ENCODE measurements around the gene SUCO.
A peak's percentile ranks its signal among the peaks of the same experiment; 100 is the strongest.
"Not testable (repeated sequence)": the region's sequence is repeated elsewhere in the genome, so short reads cannot be mapped to it uniquely, and the experiment has no call there.

SUCO gene, protein sequence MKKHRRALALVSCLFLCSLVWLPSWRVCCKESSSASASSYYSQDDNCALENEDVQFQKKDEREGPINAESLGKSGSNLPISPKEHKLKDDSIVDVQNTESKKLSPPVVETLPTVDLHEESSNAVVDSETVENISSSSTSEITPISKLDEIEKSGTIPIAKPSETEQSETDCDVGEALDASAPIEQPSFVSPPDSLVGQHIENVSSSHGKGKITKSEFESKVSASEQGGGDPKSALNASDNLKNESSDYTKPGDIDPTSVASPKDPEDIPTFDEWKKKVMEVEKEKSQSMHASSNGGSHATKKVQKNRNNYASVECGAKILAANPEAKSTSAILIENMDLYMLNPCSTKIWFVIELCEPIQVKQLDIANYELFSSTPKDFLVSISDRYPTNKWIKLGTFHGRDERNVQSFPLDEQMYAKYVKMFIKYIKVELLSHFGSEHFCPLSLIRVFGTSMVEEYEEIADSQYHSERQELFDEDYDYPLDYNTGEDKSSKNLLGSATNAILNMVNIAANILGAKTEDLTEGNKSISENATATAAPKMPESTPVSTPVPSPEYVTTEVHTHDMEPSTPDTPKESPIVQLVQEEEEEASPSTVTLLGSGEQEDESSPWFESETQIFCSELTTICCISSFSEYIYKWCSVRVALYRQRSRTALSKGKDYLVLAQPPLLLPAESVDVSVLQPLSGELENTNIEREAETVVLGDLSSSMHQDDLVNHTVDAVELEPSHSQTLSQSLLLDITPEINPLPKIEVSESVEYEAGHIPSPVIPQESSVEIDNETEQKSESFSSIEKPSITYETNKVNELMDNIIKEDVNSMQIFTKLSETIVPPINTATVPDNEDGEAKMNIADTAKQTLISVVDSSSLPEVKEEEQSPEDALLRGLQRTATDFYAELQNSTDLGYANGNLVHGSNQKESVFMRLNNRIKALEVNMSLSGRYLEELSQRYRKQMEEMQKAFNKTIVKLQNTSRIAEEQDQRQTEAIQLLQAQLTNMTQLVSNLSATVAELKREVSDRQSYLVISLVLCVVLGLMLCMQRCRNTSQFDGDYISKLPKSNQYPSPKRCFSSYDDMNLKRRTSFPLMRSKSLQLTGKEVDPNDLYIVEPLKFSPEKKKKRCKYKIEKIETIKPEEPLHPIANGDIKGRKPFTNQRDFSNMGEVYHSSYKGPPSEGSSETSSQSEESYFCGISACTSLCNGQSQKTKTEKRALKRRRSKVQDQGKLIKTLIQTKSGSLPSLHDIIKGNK (N-terminal part only)

DNA sequence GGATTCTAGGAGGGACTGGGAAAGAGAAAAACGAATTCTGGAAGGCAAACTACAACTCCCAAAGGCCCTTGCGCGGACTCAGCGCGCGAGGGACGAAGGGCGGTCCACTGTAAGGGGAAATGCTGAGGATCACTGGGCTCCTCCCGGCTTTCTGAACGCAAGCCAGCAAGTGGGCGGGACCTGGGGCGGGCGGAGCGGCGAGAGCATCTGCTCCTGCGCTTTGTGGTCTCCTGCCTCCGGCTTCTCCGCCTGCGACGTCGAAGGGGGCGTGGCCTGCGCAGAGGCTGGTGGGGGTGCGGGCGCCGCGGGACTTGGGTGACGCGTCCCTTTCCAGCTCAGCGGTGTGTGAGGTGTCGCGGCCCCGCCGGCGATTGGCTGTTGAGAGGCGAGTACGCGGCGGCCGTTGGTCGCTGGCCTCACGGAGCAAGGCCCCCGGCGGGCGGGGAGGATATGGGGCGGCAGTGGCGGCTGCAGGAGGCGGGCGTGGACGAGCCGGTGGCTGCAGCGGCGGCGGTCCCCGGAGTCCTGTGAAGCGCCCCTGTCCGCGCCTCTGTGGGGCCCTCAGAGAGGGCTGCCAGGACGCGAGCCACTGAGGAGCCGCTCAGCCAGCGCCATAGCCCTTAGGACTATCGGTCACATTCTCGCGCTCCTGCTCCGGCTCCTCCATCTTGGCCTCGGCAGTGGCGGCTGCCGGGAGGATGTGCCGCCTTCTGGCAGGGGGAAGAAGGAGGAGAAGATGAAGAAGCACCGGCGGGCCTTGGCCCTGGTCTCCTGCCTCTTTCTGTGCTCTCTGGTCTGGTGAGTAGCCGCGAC lies at the start of gene SUCO:
TSS of gene SUCO (plus strand) at position 451 of the 813 bp plus-strand sequence. CDS start at position 737, 286 bp downstream.
- DNase-seq (ENCODE audit: low read depth): peak; percentile 99

DNA sequence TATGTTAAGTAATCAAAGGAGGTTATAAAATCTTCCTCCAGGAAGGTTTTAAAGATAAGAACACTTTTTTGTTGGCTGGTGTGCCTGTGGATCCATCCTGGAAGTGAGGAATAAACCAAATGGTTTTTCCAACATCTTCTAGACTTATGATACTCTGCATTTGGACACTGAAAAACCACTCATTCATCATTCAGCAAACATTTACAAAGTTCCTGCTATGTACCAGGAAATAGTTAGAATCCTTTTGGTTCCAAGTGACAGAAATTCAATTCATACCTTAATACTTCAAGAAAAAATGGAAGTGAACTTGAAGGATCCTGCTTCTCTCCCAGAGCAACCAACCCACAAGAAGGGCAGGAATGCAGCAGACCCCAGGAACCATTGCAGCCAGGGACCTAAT lies 49.5 kb upstream of the SUCO start:
- no peak for DNase-seq (ENCODE audit: low read depth)

DNA sequence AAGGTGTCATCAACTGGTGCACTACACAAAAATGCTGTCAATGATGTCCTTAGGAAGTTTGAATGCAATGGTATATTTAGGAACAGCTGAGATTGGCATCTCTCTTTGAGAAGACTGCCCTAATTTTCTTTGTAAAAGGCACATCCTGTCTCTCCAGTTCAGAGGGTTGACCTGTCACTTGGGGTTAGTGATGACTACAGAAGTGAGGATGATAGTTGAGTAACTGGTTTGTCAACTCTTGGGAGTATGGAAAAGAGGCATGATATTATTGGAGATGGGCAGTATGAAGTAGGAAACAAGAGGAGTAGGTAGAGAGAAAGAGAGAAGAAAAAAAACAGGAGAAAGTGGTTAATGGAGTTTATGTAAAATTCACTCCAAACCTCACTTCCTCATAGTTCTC lies 48.7 kb upstream of the SUCO start:
- no peak for DNase-seq (ENCODE audit: low read depth)

DNA sequence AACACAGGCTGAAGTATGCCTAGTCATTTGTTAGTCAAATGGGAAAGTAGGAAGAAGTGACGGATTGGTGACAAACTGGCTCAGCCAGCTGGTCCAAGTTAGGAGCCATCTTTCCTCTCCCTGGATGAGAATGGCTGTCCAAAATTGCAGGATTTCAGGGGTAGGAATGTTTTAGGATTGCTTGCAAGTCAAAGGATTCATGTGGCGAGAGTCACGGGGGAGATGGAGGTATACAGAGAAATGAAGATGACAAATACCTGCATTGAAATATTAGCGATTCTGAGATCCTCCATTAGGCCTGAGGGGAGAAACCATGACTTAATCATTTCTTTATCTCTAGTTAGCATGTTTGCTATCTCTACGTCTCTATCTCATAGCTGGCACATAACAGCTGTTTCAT lies 47.3 kb upstream of the SUCO start:
- no peak for DNase-seq (ENCODE audit: low read depth)

DNA sequence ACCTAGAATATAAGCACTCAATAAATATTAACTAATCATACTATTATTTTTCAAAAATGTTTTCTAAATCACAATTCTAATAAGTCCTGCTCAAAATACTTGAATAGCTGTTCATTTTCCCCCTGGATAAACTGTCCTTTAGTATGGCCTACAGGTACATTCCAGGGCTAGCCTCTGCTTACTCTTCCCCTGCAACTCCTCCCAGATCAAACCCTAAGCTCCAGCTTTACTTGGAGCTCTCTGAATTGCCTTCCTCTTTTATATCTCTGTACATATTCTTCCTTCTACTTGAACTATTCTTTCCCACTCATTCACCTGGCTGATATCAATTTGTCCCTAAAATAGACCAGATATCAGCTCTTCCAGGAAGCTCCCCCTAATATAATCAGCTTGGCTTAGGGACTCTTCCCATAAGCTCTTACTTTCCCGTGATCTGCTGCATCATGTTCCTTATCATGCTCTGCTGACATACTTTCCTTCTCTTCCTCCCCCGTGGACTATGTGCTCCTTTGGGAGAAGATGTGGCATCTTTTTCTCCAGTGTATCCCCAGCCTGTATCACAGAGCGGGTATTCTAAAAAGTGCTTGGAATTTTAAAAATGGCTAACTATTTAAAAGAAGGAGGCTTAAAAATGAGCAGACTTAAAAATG lies 46.0 kb upstream of the SUCO start:
- DNase-seq (ENCODE audit: low read depth): no peak

DNA sequence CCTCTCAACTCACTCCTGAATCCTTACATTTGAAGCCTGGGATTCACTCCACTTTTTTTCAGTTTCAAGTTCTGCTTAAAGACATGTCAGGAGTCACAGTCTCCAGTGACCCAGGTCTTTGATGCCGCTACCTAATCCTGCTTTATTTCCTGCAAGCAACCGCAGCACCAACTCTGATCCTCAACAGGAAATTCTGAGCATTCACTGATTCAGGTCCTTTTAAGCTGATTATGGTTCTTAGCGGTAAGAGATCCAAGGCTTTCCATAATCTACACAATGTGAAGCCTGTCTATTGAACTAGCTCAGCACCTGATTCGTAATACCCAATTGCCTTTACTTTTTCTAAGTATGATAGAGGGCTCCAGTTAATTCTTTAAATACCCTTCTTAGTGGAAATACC lies 45.4 kb upstream of the SUCO start:
- no peak for DNase-seq (ENCODE audit: low read depth)

DNA sequence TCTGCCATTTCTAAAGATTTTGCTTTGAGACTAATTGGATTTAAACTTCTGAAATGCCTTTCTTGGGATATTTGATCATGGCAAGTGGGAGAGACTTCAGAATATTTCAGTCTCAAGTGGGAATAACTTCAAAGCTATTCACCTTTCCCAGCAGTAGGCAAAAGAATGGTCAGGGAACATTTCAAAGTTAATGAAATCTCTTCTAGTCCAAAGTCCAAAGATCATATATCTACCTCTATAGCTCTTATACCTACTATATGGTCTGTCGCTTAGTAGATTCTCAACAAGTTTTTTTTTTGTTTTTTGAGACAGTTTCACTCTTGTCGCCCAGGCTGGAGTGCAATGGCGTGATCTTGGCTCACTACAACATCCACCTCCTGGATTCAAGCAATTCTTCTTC lies 44.6 kb upstream of the SUCO start:
- no peak for DNase-seq (ENCODE audit: low read depth)

DNA sequence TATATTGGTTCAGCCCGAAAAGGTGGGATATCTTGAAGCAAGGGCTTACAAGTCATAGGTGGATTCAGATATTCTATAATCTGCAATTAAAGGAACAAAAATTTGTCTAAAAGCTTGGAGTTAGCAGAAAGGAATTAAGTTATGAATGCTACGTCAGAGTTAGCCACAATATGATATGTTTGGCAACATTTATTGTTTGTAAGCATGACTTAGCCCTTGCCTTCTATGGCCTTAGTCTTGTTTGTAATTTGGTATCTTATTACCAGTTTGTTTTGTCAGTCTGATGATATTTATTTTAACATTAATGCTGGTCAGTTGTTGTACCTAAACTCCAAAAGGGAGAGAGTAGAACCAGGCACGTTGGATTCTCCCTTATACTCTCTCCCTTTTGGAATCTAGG lies 43.1 kb upstream of the SUCO start:
- DNase-seq (ENCODE audit: low read depth): no peak

DNA sequence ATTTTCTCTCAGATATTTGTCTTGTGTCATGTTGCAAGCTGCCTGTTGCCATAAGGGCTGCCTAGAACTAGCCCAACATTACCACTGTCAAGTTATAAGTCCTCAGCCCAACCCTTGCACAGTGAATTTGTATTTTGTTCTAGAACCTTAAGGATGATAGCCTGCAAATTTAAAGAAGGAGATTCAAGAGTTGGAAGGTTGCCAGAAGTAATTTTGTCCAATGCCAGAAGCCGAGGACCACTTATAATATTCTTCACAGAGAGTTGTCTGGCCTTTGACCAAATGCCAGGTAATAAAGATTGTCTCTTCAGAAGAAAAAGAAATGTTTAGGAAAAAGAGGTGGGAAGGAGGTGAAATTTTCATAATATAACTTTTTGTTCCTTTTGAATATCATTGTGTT lies 40.5 kb upstream of the SUCO start:
- DNase-seq (ENCODE audit: low read depth): no peak

DNA sequence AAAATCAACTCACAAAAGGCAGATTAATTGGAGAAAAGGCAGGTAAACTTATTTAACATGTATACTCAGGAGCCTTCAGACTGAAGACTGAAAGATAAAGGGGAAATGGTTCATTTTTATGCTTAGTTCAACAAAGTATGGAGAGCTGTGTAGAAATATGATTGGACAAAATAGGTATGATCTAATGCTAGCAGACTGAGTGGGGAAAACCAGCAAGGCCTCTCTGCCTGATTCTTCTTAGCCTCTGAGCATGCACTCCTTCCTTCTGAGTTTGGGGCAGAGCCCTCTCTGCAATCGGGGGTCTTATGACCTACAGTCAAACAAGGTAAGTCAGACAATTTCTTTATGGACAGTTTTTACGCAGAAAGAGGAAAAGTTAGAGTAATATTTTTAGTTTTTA lies 38.8 kb upstream of the SUCO start:
- no peak for DNase-seq (ENCODE audit: low read depth)

DNA sequence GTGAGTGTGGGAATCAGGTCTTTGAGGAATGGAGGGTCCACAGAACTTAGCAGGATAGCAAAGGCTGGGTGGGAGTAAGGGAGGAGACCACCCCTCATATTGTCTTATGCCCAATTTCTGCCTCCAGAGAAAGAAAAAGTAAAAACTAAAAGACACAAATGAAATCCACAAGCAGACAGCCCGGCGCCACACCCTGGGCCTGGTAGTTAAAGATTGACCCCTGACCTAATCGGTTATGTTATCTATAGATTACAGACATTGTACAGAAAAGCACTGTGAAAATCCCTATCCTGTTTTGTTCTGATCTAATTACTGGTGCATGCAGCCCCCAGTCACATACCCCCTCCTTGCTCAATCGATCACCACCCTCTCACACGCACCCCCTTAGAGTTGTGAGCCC lies 36.8 kb upstream of the SUCO start:
- not testable (repeated sequence) for DNase-seq (ENCODE audit: low read depth)

DNA sequence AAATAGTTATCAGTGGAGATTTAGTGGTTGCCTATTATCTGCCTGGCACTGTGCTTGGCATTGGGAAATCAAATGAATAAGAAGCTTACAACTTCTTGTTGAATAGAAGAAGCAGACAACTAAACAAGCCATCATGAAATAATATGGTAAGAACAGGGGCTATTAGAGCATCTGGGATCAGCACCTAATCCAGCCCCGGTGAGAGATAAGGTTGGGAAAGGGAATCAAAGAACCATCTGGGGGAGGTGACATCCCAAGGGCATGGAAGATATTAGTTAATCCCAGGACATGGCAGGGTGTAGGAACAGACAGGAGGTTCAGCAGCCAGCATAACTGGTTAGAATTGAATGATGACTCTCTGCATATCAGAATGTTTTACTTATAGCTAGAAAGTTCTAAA lies 36.3 kb upstream of the SUCO start:
- DNase-seq (ENCODE audit: low read depth): no peak

DNA sequence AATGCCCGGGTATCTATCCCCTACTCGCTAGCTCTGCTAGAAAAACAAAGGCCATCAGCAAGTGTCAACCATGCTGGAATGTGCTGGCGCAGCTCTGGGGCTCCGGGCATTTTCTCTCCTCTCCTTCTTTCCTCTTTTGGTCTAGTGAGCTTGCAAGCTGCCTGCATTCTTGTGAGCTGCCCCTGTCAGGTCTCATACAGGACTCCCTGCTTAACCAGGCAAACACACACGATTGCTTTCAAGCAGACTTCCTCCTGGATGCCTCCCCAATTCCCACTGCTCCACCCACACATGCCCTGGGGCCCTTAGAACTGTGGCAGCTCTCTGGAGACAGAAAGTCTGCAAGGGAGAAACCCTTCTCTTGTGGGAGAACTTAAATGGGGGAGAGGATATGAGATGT lies 35.7 kb upstream of the SUCO start:
- no peak for DNase-seq (ENCODE audit: low read depth)

DNA sequence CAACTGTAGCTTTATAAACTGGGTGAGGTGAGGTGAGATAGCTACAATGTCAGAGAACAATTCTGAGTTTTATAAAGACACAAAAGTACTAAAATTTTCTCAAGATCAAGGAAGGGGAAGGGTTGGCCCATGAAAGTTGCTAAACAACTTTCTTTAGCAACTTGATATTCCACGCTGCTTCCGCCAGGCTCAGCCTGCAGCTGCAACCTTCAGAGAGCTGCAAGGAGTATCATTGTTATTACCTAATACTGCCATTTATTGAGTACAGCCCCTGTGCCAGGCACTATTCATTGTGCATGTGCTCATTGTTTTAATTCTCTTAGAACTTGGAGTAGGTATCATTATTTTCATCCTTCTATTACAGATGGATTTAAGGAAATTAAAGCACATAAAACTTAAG lies 34.1 kb upstream of the SUCO start:
- DNase-seq (ENCODE audit: low read depth): no peak

DNA sequence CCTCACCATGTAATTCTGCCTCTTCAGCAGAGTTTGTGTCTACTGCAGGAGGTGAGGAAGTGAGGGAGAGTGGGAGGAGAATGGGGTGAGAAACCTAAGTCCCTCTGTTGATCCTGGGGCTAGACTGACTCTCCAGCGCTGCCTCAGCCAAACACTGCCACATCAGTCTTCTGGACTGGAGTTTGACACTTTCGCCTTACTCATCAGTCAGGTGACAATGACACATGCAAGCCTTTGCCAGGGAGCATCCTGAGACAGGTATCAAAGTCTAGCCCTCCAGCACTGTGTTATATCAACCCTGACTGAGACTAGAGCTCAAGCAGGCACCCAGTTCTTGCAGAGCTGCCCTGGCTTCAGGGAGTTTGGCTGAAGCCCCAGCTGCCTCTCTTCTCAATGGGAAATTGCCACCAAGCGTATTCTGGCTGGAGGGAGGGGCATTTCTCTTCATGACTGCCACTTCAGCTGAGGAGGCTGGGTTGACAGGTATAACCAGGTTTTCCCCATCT lies 33.3 kb upstream of the SUCO start:
- no peak for DNase-seq (ENCODE audit: low read depth)

DNA sequence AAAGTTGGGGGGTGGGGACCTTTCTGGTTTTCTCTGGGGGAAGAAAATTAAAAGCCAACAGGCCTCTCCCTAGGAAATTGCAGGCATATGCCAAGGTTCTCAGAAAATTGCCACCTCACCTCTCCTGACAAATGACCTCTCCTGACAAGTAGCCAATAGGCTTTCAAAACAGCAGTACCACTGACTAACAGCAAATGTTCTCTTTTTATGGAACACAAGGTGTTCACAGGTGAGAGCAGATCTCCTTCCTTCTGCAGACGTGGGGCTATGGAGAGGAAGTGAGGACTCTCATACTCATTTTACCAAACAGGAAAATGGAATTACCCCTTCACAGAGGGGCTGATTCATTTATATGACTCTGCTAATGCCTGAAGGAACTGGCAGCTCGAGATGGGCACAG lies 32.7 kb upstream of the SUCO start:
- no peak for DNase-seq (ENCODE audit: low read depth)

DNA sequence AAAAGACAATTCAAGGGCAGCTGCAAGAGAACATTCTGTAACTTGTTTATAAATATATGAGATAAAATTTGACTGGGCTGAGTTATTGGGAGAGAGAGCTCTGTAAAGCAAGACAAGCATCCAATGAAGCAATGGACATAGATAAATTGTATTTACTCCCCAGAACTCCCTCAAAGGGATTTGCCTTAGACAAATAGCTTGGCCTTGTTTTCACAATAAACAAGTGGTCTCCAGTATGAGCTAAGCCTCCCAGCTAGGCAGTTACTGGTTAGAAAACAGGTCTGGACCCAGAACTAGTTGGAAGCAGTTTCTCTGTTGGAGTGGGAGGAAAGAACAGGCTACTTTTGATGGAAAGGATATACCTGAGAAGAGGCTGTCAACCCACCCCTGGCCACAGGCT lies 25.2 kb upstream of the SUCO start:
- no peak for DNase-seq (ENCODE audit: low read depth)

DNA sequence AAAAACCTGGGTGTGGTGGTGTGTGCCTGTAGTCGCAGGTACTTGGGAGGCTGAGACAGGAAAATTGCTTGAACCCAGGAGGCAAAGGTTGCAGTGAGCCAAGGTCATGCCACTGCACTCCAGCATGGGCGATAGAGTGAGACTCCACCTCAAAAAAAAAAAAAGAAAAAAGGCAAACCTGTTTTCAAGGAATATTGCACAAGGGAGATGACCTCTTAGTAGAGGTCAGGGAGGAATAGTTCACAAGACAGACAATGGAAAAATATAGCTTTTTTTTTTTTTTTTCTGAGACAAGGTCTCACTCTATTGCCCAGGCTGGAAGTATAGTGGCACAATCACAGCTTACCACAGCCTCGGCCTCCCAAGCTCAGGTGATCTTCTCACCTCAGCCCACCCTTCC lies 22.5 kb upstream of the SUCO start:
- DNase-seq (ENCODE audit: low read depth): no peak

DNA sequence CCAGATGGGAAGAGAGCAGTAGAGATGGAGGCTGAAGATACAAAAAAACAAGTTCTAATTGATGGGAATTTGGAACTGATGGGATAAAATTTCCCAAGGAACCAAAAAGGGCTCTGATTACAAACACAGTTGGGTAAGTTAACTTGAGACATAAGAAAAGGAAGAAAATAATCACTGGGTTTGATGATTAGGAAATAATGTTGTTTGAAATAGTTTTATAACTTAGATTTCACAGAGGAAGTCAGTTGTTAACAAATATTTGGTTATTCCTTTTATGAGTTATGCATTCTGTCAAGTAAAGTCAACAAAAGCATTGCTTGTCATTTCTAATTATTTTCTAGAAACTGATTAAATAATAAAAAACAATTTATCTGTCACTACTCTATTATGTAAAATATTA lies 20.4 kb upstream of the SUCO start:
- no peak for DNase-seq (ENCODE audit: low read depth)

DNA sequence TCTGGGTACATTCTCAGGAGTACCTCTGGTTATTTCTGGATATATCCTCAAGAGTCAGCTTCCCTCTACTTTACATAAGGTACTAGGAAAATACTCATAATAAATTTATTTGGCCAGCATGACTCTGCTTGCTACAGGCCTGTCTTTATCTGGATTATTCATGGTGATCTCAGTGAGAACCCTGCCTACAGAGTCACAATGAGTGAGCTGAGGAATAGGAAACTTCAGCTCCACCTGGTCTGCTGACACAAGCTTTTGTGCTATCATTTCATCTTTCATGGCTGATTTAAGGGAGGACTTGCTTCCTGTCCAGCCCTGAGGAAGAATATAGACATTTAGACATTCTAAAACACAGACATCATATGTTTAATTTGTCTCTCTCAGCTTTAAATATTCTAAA lies 19.5 kb upstream of the SUCO start:
- no peak for DNase-seq (ENCODE audit: low read depth)

DNA sequence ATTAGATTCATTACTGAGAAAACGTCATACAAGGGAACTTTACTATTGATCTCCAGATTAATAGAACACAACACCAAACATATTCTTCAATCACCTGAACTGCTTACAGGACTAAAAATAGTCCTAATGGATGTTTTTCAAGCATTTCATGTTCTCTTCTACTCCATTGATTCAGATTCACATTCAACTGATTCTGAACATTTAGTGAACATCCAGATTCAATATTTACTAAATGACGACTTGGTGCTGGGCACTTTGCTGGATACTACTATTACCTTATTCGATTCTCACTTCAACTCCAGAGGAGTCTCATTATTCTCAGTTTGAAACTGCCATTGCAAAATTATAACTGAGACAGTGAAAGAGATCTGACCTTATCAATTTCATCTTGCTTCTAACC lies 18.8 kb upstream of the SUCO start:
- DNase-seq (ENCODE audit: low read depth): no peak
